Measurements from ENCODE around the gene RNF149.

Gene RNF149

DNA sequence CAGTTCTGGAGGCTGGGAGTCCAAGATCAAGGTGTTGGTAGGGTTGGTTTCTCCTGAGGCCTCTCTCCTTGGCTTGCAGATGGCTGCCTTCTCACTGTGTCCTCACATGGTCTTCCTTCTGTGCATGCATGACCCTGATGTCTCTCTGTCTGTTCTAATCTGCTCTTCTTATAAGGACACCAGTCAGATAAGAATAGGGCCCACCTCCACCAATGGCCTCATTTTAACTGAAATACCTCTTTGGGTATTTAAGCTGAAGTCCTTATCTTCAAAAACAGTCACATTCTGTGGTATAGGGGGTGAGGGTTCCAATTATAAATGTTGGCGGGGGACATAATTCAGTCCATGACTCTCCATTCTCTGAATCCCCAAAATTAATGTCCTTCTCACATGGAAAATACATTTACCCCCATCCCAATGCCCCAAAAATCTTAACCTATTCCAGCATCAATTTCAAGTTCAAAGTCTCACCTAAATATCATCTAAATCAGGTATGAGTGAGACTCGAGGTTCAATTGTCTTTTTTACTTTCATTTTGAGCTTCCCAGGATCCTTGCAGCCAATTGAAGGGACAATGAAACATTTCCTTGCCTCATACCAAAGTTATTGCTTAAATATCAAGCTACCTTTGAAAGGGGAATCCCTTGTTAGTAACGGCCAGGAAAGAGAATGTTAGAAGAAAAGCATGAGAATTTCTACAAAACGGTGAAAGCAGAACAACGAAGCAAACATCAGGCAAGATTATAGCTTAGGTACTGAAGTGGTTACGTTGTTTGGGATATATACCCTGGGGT is 76.4 kb downstream of the RNF149 start:
- Histone ChIP-seq H2AFZ (ENCODE audit: low read length) (no peak overlapping the region), H3K9me2 (ENCODE audit: low read depth, low read length) (no peaks in the 10 kb centered on the region), H3K9me3 (ENCODE audit: low read length) (no peaks in the 10 kb centered on the region), H3K27ac (ENCODE audit: low read depth, low read length, poor library complexity, severe bottlenecking) (no peak overlapping the region), H3F3A (ENCODE audit: insufficient read depth, low read length) (no peaks in the 10 kb centered on the region), H3K4me2 (ENCODE audit: low read length) (no peak overlapping the region), H4K20me1 (ENCODE audit: insufficient read depth, low read length) (no peaks in the 10 kb centered on the region), H3K79me2 (ENCODE audit: insufficient read depth, low read length) (no peaks in the 10 kb centered on the region), H3K4me3 (ENCODE audit: low read depth, low read length, poor library complexity, severe bottlenecking) (no peak overlapping the region), H3K27me3 (ENCODE audit: insufficient read depth, low read length) (no peaks in the 10 kb centered on the region), H3K4me1 (ENCODE audit: insufficient read depth, low read length, severe bottlenecking) (no peaks in the 10 kb centered on the region), H3K9ac (ENCODE audit: low read length) (no peak overlapping the region), H3K36me3 (ENCODE audit: insufficient read depth, low read length) (no peaks in the 10 kb centered on the region)
- no peak for TF ChIP-seq EZH2 (IDR thresholded peaks at IDR 0.05; ENCODE audit: borderline replicate concordance, low read length)
- TF ChIP-seq, protein P1, sequence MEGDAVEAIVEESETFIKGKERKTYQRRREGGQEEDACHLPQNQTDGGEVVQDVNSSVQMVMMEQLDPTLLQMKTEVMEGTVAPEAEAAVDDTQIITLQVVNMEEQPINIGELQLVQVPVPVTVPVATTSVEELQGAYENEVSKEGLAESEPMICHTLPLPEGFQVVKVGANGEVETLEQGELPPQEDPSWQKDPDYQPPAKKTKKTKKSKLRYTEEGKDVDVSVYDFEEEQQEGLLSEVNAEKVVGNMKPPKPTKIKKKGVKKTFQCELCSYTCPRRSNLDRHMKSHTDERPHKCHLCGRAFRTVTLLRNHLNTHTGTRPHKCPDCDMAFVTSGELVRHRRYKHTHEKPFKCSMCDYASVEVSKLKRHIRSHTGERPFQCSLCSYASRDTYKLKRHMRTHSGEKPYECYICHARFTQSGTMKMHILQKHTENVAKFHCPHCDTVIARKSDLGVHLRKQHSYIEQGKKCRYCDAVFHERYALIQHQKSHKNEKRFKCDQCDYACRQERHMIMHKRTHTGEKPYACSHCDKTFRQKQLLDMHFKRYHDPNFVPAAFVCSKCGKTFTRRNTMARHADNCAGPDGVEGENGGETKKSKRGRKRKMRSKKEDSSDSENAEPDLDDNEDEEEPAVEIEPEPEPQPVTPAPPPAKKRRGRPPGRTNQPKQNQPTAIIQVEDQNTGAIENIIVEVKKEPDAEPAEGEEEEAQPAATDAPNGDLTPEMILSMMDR (IDR thresholded peaks at IDR 0.05; ENCODE audit: low read length) = no peak

GRCh38 chr2:101231240-101231639 is 77.3 kb downstream of the RNF149 start:
- Histone ChIP-seq H3K4me1 (ENCODE audit: insufficient read depth, low read length, severe bottlenecking) (no peaks in the 10 kb centered on the region), H3K79me2 (ENCODE audit: insufficient read depth, low read length) (no peaks in the 10 kb centered on the region), H3K9me3 (ENCODE audit: low read length) (no peaks in the 10 kb centered on the region), H3K27me3 (ENCODE audit: insufficient read depth, low read length) (no peaks in the 10 kb centered on the region), H3K9ac (ENCODE audit: low read length) (no peak overlapping the region), H3K36me3 (ENCODE audit: insufficient read depth, low read length) (no peaks in the 10 kb centered on the region), H3F3A (ENCODE audit: insufficient read depth, low read length) (no peaks in the 10 kb centered on the region), H2AFZ (ENCODE audit: low read length) (no peak overlapping the region), H3K27ac (ENCODE audit: low read depth, low read length, poor library complexity, severe bottlenecking) (no peak overlapping the region), H3K4me2 (ENCODE audit: low read length) (no peak overlapping the region), H4K20me1 (ENCODE audit: insufficient read depth, low read length) (no peaks in the 10 kb centered on the region), H3K4me3 (ENCODE audit: low read depth, low read length, poor library complexity, severe bottlenecking) (no peak overlapping the region), H3K9me2 (ENCODE audit: low read depth, low read length) (no peaks in the 10 kb centered on the region)
- TF ChIP-seq, protein P1 (IDR thresholded peaks at IDR 0.05; ENCODE audit: low read length) = no peak
- no peak for TF ChIP-seq EZH2 (IDR thresholded peaks at IDR 0.05; ENCODE audit: borderline replicate concordance, low read length)

GRCh38 chr2:101230541-101231001 is 77.9 kb downstream of the RNF149 start:
- no peaks in the 10 kb centered on the region for H3K36me3 ChIP-seq (ENCODE audit: insufficient read depth, low read length)
- H3K9ac ChIP-seq (ENCODE audit: low read length) = no peak overlapping the region
- H3K27ac ChIP-seq (ENCODE audit: low read depth, low read length, poor library complexity, severe bottlenecking) = no peak overlapping the region
- TF ChIP-seq EZH2 (IDR thresholded peaks at IDR 0.05; ENCODE audit: borderline replicate concordance, low read length) = no peak
- TF ChIP-seq, protein P1 (IDR thresholded peaks at IDR 0.05; ENCODE audit: low read length) = no peak
- no peaks in the 10 kb centered on the region for H4K20me1 ChIP-seq (ENCODE audit: insufficient read depth, low read length)
- no peaks in the 10 kb centered on the region for H3K9me2 ChIP-seq (ENCODE audit: low read depth, low read length)
- no peak overlapping the region for H3K4me2 ChIP-seq (ENCODE audit: low read length)
- no peaks in the 10 kb centered on the region for H3K4me1 ChIP-seq (ENCODE audit: insufficient read depth, low read length, severe bottlenecking)
- H3F3A ChIP-seq (ENCODE audit: insufficient read depth, low read length) = no peaks in the 10 kb centered on the region
- no peak overlapping the region for H3K4me3 ChIP-seq (ENCODE audit: low read depth, low read length, poor library complexity, severe bottlenecking)
- H3K9me3 ChIP-seq (ENCODE audit: low read length) = no peaks in the 10 kb centered on the region
- no peak overlapping the region for H2AFZ ChIP-seq (ENCODE audit: low read length)
- no peaks in the 10 kb centered on the region for H3K79me2 ChIP-seq (ENCODE audit: insufficient read depth, low read length)
- no peaks in the 10 kb centered on the region for H3K27me3 ChIP-seq (ENCODE audit: insufficient read depth, low read length)
